ENCODE data around the gene PPARG.

- no peak for TF ChIP-seq CTCF (IDR thresholded peaks at IDR 0.05)
- no peak for TF ChIP-seq POLR2A (IDR thresholded peaks at IDR 0.05)
Measured at GRCh38 chr3:12255393-12255792, 33.5 kb upstream of the PPARG start.
